Pancreas (tissue), 10 donors: ENCODE data around the gene TMEM101. TPM values are rescaled to one million over a fixed set of nuclear protein-coding genes. Genes with fewer than 3 reads are reported as not detected.

ENCODE experiments used
- ATAC-seq, 4 donors: fragments of 200-7000 bp; cut with Tn5 transposase; one replicate each; pipeline versions ENCODE4 v1.8.0 to v1.9.1; 2020; ENCODE audit warnings: mild to moderate bottlenecking in 4 of 4, moderate library complexity in 4 of 4
- DNase-seq, 6 donors: peaks; one replicate each; pipeline ENCODE4 v3.0.0-alpha.2; 2020
- FAIRE-seq: peaks from 2 replicates; lab custom pipeline; 2012; peaks lifted over from hg19 to GRCh38; lab: Jason Lieb, UNC
- H3K27ac ChIP-seq, 4 donors: fragments of 200-600 bp; sonication (generic); 1 replicate in 3 of 4; 2 replicates in 1 of 4; pipeline versions ENCODE4 v1.5.0 to v1.8.0; 2020
- H3K27me3 ChIP-seq, 4 donors: fragments of 200-600 bp; one replicate each; pipeline ENCODE4 v1.8.0; 2021
- H3K36me3 ChIP-seq, 3 donors: fragments of 200-600 bp; sonication (generic) in 1 of 3; one replicate each; pipeline versions ENCODE4 v1.5.0 to v1.8.0; 2020 to 2021
- H3K4me1 ChIP-seq, 3 donors: fragments of 200-600 bp; one replicate each; pipeline ENCODE4 v1.8.0; 2021
- H3K4me3 ChIP-seq, 4 donors: fragments of 200-600 bp; sonication (generic) in 2 of 4; one replicate each; pipeline versions ENCODE4 v1.5.0 to v1.8.0; 2020 to 2021
- H3K9me3 ChIP-seq, 4 donors: fragments of 200-600 bp; one replicate each; pipeline ENCODE4 v1.8.0; 2021
- WGBS, 2 donors: extraction: QIAGEN DNeasy Blood & Tissue Kit; methylation state at CpG; one replicate each; pipeline ENCODE4 v1.1.7; 2013; 5-methylcytosine and 5-hydroxymethylcytosine counted together
- intact Hi-C, 3 donors: fragments of 100-400 bp; cut with DNase I; formaldehyde crosslinking; loops; one replicate each; pipeline versions ENCODE4 v1.11.1 to v1.14.2; 2022
- polyA plus RNA-seq, 2 donors: library from polyadenylated mRNA; stranded (reverse); fragments of 200-250 nt; gene quantifications; one replicate each; pipeline ENCODE4 v1.2.3, GENCODE V29; 2013
- total RNA-seq, 6 donors: library from RNA; stranded (reverse); fragmentation: NEBNext Ultra II Directional in 4 of 6; extraction: Animal tissue kit (Norgen Biotek cat#: 25700) in 4 of 6; gene quantifications; one replicate each; pipeline versions ENCODE4 v1.2.1 to v1.2.4, GENCODE V29; 2021 to 2023
- TF ChIP-seq, protein P1 (sequence below), 4 donors: fragments of 200-600 bp; sonication (generic) in 3 of 4; IDR thresholded peaks; one replicate each; pipeline versions ENCODE4 v1.5.0 to v1.8.0; 2021; ENCODE audit warnings: antibody characterized with exemption in 4 of 4
- donor health status: healthy with polysubstance abuse.
- donor health status: DM: no; HTN: no; CAD: no; lungs with moderate emphysema.
- donor health status: DM: no; HTN: no; CAD: no.
- donor health status: control.
- donor health status: control.
- donor health status: Bipolar disorder and iron deficiency.
- donor health status: DM: yes; HTN: yes; CAD: no.
- donor health status: DM: no; HTN: no; CAD: no.
- donor health status: DM: no; HTN: no; CAD: no.
- donor health status: DM: yes; HTN: yes; CAD: no.

TMEM101 gene
- total and polyA plus RNA-seq, 8 donors: 14.4 to 22.7 (median 19.6) TPM

DNA sequence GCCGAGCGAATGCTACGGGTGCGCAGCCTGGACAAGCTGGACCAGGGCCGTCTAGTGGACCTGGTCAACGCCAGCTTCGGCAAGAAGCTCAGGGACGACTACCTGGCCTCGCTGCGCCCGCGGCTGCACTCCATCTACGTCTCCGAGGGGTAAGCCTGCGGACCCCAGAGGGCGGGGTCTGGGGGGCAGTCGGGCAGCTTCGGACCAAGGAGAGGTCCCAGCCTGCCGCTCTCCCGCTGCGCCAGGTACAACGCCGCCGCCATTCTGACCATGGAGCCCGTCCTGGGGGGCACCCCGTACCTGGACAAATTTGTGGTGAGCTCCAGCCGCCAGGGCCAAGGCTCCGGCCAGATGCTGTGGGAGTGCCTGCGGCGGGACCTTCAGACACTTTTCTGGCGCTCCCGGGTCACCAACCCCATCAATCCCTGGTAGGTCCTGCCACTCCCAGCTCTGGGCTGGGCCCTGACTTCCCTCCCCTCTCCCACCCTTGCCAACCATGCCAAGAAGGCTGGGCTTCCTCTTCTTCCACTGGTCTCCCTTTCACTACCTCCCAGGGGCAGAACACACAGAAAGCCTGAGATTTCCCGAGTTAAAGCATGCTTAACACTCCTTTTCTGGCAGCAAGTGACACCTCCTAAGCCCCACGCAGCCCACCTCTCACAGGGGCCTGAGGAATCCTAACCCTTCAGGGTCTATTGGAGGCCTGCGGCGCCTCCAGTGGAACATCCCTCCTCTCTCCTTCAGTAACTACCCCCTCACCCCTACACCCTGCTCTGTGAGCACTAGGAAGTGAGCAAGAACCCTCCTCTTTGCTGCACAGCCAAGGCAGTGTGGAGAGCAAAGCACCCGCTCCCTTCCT, 7.2 kb downstream of the TMEM101 start:
- ATAC-seq (peak in 2 of 4 donors; percentile 0 to 1), FAIRE-seq (no peak), DNase-seq (peak in 2 of 6 donors; percentile 72 to 80)
- Histone ChIP-seq H3K36me3 (no peaks in the 10 kb centered on the region), H3K27ac (no peak overlapping the region), H3K4me3 (peak overlapping the region; percentile 27 to 48 (median 44)), H3K27me3 (peaks cover 0 to 11% (median 2%) of the 10 kb centered on the region in 4 donors), H3K9me3 (no peaks in the 10 kb centered on the region), H3K4me1 (peaks cover 4 to 22% (median 13%) of the 10 kb centered on the region in 3 donors)
- 9% methylated on average over 37 of the region's 37 CpGs for WGBS, 2 donors
- intact Hi-C loops: no loop called here
- TF ChIP-seq, protein P1, sequence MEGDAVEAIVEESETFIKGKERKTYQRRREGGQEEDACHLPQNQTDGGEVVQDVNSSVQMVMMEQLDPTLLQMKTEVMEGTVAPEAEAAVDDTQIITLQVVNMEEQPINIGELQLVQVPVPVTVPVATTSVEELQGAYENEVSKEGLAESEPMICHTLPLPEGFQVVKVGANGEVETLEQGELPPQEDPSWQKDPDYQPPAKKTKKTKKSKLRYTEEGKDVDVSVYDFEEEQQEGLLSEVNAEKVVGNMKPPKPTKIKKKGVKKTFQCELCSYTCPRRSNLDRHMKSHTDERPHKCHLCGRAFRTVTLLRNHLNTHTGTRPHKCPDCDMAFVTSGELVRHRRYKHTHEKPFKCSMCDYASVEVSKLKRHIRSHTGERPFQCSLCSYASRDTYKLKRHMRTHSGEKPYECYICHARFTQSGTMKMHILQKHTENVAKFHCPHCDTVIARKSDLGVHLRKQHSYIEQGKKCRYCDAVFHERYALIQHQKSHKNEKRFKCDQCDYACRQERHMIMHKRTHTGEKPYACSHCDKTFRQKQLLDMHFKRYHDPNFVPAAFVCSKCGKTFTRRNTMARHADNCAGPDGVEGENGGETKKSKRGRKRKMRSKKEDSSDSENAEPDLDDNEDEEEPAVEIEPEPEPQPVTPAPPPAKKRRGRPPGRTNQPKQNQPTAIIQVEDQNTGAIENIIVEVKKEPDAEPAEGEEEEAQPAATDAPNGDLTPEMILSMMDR (IDR thresholded peaks at IDR 0.05): peak in 1 of 4 donors; percentile 3

DNA sequence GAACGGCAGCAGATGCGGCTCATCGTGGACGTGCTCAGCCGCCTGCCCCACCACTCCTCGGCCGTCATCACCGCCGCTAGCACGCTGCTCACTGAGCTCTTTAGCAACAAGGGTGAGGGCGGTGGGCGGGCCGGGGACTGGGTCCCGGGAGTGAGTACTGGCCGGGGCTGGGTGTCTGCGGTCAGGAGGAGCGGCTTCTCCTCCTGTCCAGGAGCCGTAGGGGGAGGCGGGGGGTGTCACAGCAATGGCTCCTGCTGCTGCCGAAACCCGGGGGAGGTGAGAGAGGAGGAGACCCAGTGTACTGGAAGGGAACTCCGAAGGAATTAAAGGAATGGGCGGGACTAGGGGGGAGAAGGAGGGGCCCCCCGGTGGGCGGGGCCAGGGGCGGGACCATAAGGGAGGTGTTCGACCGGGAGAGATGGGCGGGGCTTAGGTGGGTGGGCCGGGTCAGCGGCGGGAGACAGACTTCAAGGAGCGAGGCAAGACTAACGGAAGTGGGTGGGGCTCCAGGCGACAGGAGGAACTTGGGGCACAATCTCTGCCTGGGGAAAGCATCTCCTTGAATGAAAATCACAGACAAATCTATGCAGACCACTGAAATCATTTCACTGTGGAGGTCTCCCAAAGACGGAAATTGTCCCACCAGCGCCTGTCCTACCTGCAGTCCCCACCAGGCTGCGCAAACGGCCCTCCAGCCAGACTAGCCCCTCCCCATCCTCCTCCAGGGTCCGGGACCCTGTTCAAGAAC, 8.0 kb downstream of the TMEM101 start:
- H3K27ac ChIP-seq: peak overlapping the region in 2 of 4 donors; percentile 22 to 23
- no peak for FAIRE-seq

GRCh38 chr17:44006272-44006597, 8.5 kb downstream of the TMEM101 start:
- Histone ChIP-seq H3K27ac (peak overlapping the region in 2 of 4 donors; percentile 22 to 23), H3K27me3 (peaks cover 0 to 11% (median 2%) of the 10 kb centered on the region in 4 donors), H3K9me3 (no peaks in the 10 kb centered on the region), H3K4me3 (peak overlapping the region; percentile 3 to 48 (median 38)), H3K36me3 (no peaks in the 10 kb centered on the region), H3K4me1 (peaks cover 4 to 22% (median 13%) of the 10 kb centered on the region in 3 donors)
- TF ChIP-seq, protein P1 (IDR thresholded peaks at IDR 0.05): no peak
- ATAC-seq (peak in 1 of 4 donors; percentile 6), DNase-seq (no peak), FAIRE-seq (no peak)
- WGBS, 2 donors: 3 to 5% methylated on average over 20 to 21 of the region's 21 CpGs
- intact Hi-C loops: no loop called here

More for the DNA sequence above, 8.0 kb downstream of the TMEM101 start:
- Histone ChIP-seq H3K9me3 (no peaks in the 10 kb centered on the region), H3K27me3 (peaks cover 0 to 11% (median 2%) of the 10 kb centered on the region in 4 donors), H3K4me1 (peaks cover 4 to 22% (median 13%) of the 10 kb centered on the region in 3 donors), H3K36me3 (no peaks in the 10 kb centered on the region), H3K4me3 (peak overlapping the region; percentile 27 to 48 (median 44))
- peak; percentile 92 to 95 (median 94) for ATAC-seq
- WGBS, 2 donors: 0 to 1% methylated on average over 39 to 40 of the region's 40 CpGs
- DNase-seq: peak; percentile 98 to 100 (median 100)
- TF ChIP-seq, protein P1 (IDR thresholded peaks at IDR 0.05): peak in 3 of 4 donors; percentile 28 to 43 (median 34)
- intact Hi-C loops: no loop called here

GRCh38 chr17:44005527-44006271, 9.1 kb downstream of the TMEM101 start:
- H3K4me1 ChIP-seq: peaks cover 4 to 22% (median 13%) of the 10 kb centered on the region in 3 donors
- H3K27me3 ChIP-seq: peaks cover 0 to 11% (median 2%) of the 10 kb centered on the region in 4 donors
- peak; percentile 51 to 69 (median 59) for ATAC-seq
- no peak overlapping the region for H3K27ac ChIP-seq
- no peaks in the 10 kb centered on the region for H3K9me3 ChIP-seq
- FAIRE-seq: no peak
- TF ChIP-seq, protein P1 (IDR thresholded peaks at IDR 0.05): no peak
- intact Hi-C loops: no loop called here
- 5 to 7% methylated on average over 43 to 59 of the region's 59 CpGs for WGBS, 2 donors
- H3K36me3 ChIP-seq: no peaks in the 10 kb centered on the region
- DNase-seq: peak; percentile 43 to 84 (median 58)
- peak overlapping the region; percentile 3 to 48 (median 38) for H3K4me3 ChIP-seq
